ENCODE data around the gene HDAC11.

DNA sequence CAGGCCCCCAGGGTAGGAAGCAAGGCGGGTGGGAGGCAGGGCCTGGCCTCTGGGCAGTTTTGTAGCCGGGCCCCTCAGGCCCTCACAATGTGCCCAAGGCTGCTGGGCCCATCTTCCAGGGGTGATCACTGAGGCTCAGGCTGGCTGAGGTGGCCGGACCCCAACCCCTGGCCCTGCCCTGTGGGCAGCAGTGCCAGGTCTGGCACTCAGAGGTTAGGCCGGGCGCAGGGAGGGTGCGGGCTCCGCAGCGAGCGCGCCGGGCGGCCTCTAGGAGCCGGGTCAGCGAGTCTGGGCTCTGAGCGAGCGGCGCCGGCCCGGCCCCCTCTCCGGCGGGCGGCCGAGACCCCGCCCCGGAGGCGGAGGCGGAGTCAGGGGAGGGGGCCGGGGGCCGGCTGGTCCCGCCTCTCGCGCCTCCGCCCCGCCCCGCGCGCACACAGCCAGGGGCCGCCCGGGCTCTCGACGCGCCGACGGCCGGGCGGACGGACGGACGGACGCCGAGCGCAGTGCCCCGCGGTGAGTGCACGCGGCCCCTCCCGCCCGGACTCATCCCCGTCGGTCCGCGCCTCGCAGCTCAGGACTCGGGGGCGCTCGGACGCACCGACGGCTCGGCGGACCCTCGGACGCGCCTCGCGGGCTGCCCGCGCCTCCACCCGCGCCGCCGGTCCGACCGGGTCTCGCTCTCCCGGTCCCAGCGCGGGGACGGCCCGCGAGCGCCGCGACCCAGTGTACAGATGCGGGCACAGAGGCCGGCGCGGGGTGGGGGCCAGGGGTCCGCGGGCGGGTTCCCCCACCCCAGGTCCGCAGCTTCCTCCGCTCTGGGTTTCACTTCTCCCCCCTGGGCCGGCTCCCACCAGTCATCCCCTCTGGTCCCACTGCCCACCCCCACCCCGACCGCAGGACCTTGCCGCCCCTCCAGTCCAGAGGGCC lies 68.9 kb downstream of the HDAC11 start, which contains the start of gene FBLN2:
- TF ChIP-seq, protein P1, sequence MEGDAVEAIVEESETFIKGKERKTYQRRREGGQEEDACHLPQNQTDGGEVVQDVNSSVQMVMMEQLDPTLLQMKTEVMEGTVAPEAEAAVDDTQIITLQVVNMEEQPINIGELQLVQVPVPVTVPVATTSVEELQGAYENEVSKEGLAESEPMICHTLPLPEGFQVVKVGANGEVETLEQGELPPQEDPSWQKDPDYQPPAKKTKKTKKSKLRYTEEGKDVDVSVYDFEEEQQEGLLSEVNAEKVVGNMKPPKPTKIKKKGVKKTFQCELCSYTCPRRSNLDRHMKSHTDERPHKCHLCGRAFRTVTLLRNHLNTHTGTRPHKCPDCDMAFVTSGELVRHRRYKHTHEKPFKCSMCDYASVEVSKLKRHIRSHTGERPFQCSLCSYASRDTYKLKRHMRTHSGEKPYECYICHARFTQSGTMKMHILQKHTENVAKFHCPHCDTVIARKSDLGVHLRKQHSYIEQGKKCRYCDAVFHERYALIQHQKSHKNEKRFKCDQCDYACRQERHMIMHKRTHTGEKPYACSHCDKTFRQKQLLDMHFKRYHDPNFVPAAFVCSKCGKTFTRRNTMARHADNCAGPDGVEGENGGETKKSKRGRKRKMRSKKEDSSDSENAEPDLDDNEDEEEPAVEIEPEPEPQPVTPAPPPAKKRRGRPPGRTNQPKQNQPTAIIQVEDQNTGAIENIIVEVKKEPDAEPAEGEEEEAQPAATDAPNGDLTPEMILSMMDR (IDR thresholded peaks at IDR 0.05): no peak
- TF ChIP-seq POLR2A (IDR thresholded peaks at IDR 0.05): peak in 1 of 2 donors; percentile 37
